SK-N-MC (cell line): ENCODE results near the gene TP53I11.

Experiments
- EZH2 ChIP-seq: fragments of 200-600 bp; sonication (generic); IDR thresholded peaks from one replicate; pipeline ENCODE4 v1.6.1; 2017; ENCODE audit warnings: antibody characterized with exemption
- FOXP2 ChIP-seq: optimal IDR thresholded peaks from 2 replicates; pipeline ENCODE3; 2011; ENCODE audit warnings: mild to moderate bottlenecking, moderate library complexity; ENCODE audit not compliant: insufficient read depth; ENCODE audit errors: extremely low read length, control extremely low read depth
- POLR2AphosphoS5 ChIP-seq: IDR thresholded peaks from 2 replicates; pipeline ENCODE4 v1.6.1; 2012; ENCODE audit warnings: mild to moderate bottlenecking, low read depth, low read length, borderline replicate concordance

DNA sequence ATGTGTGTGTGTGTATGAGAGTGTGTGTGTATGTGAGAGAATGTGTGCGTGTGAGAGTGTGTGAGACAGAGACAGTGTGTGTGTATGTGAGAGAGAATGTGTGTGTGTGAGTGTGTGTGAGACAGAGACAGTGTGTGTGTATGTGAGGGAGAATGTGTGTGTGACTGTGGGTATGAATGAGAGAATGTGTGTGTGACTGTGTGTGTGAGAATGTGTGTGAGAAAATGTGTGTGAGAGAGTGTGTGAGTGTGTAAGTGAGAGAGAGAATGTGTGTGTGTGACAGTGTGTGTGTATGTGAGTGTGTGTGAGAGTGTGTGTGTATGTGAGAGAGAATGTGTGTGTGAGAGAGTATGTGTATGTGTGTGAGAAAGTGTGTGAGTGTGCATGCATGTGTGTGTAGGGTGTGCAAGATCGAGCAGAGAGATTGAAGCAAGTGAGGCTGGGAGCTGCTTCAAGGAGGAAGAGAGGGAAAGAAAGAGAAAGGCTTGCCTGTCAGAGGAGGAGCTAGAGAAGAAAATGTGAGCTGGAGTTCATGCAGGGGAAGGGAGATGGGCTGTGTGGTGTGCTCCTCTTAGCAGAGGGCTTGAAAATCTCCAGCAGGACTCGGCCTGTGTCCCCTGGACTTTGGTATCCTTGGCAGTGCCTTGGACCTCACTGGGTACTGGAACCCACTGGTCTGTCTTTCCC, 27.7 kb upstream of the TP53I11 start:
- TF ChIP-seq EZH2 = no peak
- no peak for TF ChIP-seq POLR2AphosphoS5
- no peak for TF ChIP-seq FOXP2
